IPS DF 6.9 (cell line): ENCODE data around the gene POU4F3.

Source experiments
- DNase-seq: peaks from one replicate; pipeline ENCODE4 v3.0.0-alpha.2; 2013; ENCODE audit warnings: low read depth, low spot score
- H3K27ac ChIP-seq: one replicate; pipeline ENCODE4 v1.5.1; 2013; ENCODE audit warnings: low read length, control low read depth
- H3K27me3 ChIP-seq: 2 replicates; pipeline ENCODE4 v1.6.1; 2013; ENCODE audit warnings: mild to moderate bottlenecking, low read length; ENCODE audit not compliant: control insufficient read depth, insufficient read depth
- H3K36me3 ChIP-seq: 2 replicates; pipeline ENCODE4 v1.6.1; 2013; ENCODE audit warnings: low read length; ENCODE audit not compliant: control insufficient read depth, insufficient read depth
- H3K4me1 ChIP-seq: 2 replicates; pipeline ENCODE4 v1.6.1; 2013; ENCODE audit warnings: low read length; ENCODE audit not compliant: control insufficient read depth, insufficient read depth
- H3K4me3 ChIP-seq: 2 replicates; pipeline ENCODE4 v1.5.1; 2013; ENCODE audit warnings: mild to moderate bottlenecking, low read length
- H3K9me3 ChIP-seq: 2 replicates; pipeline ENCODE4 v1.6.1; 2013; ENCODE audit warnings: low read length, inconsistent platforms; ENCODE audit not compliant: control insufficient read depth, insufficient read depth
- WGBS: extraction: QIAGEN DNeasy Blood & Tissue Kit; methylation state at CpG from one replicate; pipeline ENCODE4 v1.1.7; 2013; ENCODE audit warnings: mixed read lengths, missing lambda C conversion rate; ENCODE audit not compliant: insufficient read length, insufficient coverage; 5-methylcytosine and 5-hydroxymethylcytosine counted together

The POU4F3 gene

DNA sequence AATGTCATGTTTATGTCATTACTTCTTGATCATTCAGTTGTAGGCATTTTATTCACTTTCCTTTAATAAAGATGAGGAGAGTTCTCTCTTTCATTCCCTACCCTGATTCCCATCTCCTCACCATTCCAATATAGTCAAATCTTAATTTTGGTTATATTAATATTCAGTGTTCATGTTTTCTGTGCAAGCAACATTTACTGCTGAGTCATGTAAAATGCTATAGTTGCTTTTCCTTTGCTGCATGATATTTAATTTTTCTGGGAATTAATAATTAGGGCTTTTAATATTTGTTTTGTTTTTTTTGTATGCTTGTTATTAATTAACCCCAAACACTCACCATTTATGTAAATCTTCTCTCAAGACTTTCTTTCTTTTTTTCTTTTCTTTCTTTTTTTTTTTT, 18.5 kb downstream of the POU4F3 start:
- Histone ChIP-seq H3K27me3 (no peaks in the 10 kb centered on the region), H3K4me3 (no peak overlapping the region), H3K4me1 (no peaks in the 10 kb centered on the region), H3K36me3 (no peaks in the 10 kb centered on the region), H3K27ac (no peak overlapping the region), H3K9me3 (no peaks in the 10 kb centered on the region)
- DNase-seq: no peak

DNA sequence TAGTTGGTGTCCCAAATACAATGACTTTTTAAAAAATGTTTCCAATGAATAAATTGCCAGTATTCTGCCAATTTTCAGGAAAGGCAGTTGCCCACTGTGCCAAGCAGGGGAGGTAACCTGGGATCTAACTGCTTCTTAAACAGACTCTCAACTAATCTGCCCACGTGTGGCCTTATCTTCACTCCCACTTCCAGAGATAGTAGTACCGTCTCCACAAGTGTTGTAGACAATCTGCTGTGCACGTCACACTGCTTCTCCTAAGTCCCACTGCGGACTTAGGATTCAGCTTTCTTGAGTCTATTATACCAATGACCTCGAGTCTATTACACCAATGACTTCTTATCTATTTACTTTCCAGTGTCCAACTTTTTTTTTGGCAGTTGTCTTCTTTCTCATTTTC, 21.2 kb downstream of the POU4F3 start:
- H3K9me3 ChIP-seq: no peaks in the 10 kb centered on the region
- H3K4me1 ChIP-seq: no peaks in the 10 kb centered on the region
- no peak for DNase-seq
- no peak overlapping the region for H3K4me3 ChIP-seq
- H3K36me3 ChIP-seq: no peaks in the 10 kb centered on the region
- H3K27me3 ChIP-seq: no peaks in the 10 kb centered on the region
- H3K27ac ChIP-seq: no peak overlapping the region
- no CpG with 5 or more reads among the region's 5 CpGs for WGBS

- no peak for DNase-seq
- Histone ChIP-seq H3K4me3 (no peak overlapping the region), H3K36me3 (no peaks in the 10 kb centered on the region), H3K27me3 (no peaks in the 10 kb centered on the region), H3K27ac (no peak overlapping the region), H3K9me3 (no peaks in the 10 kb centered on the region), H3K4me1 (0 out of 2 replicates have a peak, but pooled peaks cover 1% of the 10 kb centered on the region)
- no CpG with 5 or more reads among the region's 7 CpGs for WGBS
These were observed 24.7 kb downstream of the POU4F3 start for GRCh38 chr5:146363161-146363874.

DNA sequence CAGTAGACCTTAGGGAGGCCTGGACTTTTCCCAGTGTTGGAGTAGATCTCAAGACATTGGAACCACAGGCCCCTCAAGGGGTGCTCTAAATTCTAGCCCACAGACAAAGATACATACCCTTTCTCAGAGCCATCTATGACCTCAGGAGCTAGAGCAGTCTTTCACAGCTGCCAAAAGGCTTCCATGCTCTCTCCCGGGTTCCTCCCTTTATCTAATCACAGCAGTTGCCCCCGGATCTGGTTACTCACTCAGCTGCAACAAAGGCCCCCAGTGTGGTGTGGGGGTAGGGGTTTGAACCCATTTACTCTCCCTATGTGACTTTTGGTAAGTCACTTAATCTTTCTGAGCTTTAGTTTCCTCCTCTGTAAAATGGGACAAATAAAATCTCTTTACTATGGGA, 27.0 kb downstream of the POU4F3 start:
- Histone ChIP-seq H3K27me3 (no peaks in the 10 kb centered on the region), H3K27ac (no peak overlapping the region), H3K4me1 (peaks cover 3% of the 10 kb centered on the region), H3K4me3 (no peak overlapping the region), H3K9me3 (no peaks in the 10 kb centered on the region), H3K36me3 (no peaks in the 10 kb centered on the region)
- no peak for DNase-seq
- no CpG with 5 or more reads among the region's 2 CpGs for WGBS

- H3K27me3 ChIP-seq: no peaks in the 10 kb centered on the region
- WGBS: no CpG with 5 or more reads among the region's 1 CpG
- no peaks in the 10 kb centered on the region for H3K36me3 ChIP-seq
- H3K9me3 ChIP-seq: no peaks in the 10 kb centered on the region
- no peak overlapping the region for H3K4me3 ChIP-seq
- peaks cover 3% of the 10 kb centered on the region for H3K4me1 ChIP-seq
- DNase-seq: no peak
- no peak overlapping the region for H3K27ac ChIP-seq
These were observed 28.3 kb downstream of the POU4F3 start for GRCh38 chr5:146366904-146367303.

GRCh38 chr5:146368137-146368536, 29.5 kb downstream of the POU4F3 start:
- Histone ChIP-seq H3K36me3 (no peaks in the 10 kb centered on the region), H3K27me3 (no peaks in the 10 kb centered on the region), H3K27ac (no peak overlapping the region), H3K9me3 (no peaks in the 10 kb centered on the region), H3K4me1 (peaks cover 3% of the 10 kb centered on the region), H3K4me3 (no peak overlapping the region)
- no CpG with 5 or more reads among the region's 2 CpGs for WGBS
- DNase-seq: no peak

DNA sequence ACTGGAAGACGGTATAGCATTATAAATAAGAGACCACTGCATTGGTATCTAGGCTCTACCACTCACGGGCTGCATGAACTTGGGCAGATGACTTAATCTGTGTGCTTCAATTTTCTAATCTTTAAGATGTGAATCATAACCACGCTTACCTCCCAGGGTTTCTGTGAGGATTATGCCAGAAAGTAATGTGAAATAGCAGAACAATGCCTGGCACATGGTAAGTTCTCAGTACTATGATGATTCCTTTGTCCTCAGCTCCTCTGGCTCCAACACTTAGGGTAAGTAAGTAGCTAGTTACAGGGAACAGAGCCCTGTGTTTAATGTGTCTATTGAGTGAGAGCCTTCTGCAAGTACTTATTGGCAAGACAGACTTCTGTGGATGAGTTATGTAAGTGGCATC, 31.1 kb downstream of the POU4F3 start:
- H3K27me3 ChIP-seq: no peaks in the 10 kb centered on the region
- DNase-seq: no peak
- WGBS: no CpG with 5 or more reads among the region's 3 CpGs
- H3K4me1 ChIP-seq: peaks cover 3% of the 10 kb centered on the region
- no peak overlapping the region for H3K27ac ChIP-seq
- H3K36me3 ChIP-seq: no peaks in the 10 kb centered on the region
- H3K9me3 ChIP-seq: no peaks in the 10 kb centered on the region
- H3K4me3 ChIP-seq: no peak overlapping the region

DNA sequence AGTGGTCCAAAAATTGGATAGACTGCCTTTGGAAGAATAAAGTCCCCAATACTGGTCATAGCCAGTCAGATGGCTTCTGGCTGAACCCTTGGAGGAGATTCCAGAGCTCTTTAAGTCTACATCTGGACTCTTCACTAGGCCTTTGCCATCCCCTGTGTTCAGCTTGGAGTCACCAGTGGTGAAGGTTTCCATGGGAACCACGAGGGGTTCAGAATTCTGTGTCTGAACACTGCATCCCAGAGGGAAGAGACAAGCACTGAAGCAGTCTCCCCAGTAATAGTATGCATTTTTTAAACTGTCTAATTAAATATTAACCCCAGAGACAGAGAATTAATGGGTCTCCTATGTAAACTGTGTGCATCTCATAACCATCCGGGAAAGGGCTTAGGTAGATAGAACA, 38.2 kb downstream of the POU4F3 start:
- Histone ChIP-seq H3K9me3 (no peaks in the 10 kb centered on the region), H3K4me1 (no peaks in the 10 kb centered on the region; the same call in 1 of the 2 replicates), H3K4me3 (no peak overlapping the region), H3K36me3 (no peaks in the 10 kb centered on the region), H3K27me3 (no peaks in the 10 kb centered on the region), H3K27ac (no peak overlapping the region)
- no CpG with 5 or more reads among the region's 2 CpGs for WGBS
- DNase-seq: no peak

DNA sequence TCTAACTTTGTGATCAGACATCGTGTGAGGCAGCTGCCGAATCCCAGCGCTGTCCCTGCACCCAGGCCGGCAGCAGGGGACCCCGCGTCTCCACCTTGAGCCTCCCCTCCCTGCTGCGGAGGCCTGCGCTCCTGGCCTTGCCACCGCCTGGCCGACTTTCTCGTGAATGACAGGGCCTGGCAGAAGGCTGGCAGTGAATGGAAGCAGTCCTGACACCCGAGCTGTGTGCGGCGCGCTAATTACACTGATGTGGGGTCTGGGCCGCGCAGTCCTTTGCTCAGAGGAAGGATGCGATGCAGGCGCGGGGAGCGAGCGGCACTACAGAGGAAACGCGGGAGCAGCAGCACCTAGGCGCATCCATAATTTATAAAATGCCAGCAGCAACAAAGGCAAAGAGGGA, 40.3 kb downstream of the POU4F3 start:
- Histone ChIP-seq H3K9me3 (no peaks in the 10 kb centered on the region), H3K27ac (no peak overlapping the region), H3K36me3 (no peaks in the 10 kb centered on the region), H3K27me3 (no peaks in the 10 kb centered on the region), H3K4me1 (no peaks in the 10 kb centered on the region; the same call in 1 of the 2 replicates), H3K4me3 (no peak overlapping the region)
- DNase-seq: no peak
- WGBS: no CpG with 5 or more reads among the region's 25 CpGs

- Histone ChIP-seq H3K9me3 (no peaks in the 10 kb centered on the region), H3K4me3 (no peak overlapping the region), H3K27ac (no peak overlapping the region), H3K27me3 (no peaks in the 10 kb centered on the region), H3K36me3 (no peaks in the 10 kb centered on the region), H3K4me1 (no peaks in the 10 kb centered on the region; the same call in 1 of the 2 replicates)
- DNase-seq: no peak
- WGBS: no CpG with 5 or more reads among the region's 2 CpGs
These were observed 42.1 kb downstream of the POU4F3 start for GRCh38 chr5:146380714-146381113.

DNA sequence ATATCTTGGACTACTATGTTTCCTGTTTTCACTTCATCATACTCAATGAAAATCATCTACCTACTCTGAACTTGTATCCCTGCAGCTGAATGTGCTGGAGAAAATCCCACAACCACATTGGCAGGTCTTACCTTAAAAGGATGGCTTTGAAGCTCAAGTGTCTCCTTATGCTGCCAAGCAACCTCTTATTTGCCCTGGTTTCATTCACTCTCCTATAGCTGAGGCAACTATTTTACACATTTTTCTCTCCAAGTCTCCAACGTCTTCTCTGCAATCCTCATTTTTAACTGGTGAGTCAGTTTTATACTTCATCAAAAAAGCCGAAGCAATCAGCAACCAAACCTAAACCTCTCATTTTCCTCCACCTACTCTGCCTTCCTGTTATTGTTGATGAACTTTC, 49.7 kb downstream of the POU4F3 start:
- Histone ChIP-seq H3K9me3 (no peaks in the 10 kb centered on the region), H3K27ac (no peak overlapping the region), H3K27me3 (no peaks in the 10 kb centered on the region), H3K4me3 (no peak overlapping the region), H3K4me1 (no peaks in the 10 kb centered on the region), H3K36me3 (no peaks in the 10 kb centered on the region)
- no CpG with 5 or more reads among the region's 2 CpGs for WGBS
- DNase-seq: no peak
